Thoracic aorta (tissue), 2 donors: ENCODE data around the gene DMD. TPM values are rescaled to one million over a fixed set of nuclear protein-coding genes. Genes with fewer than 3 reads are reported as not detected.

Source experiments
- ATAC-seq: fragments of 150-250 bp; one replicate; pipeline ENCODE4 v1.8.0; 2017; ENCODE audit warnings: low read depth; ENCODE audit not compliant: insufficient number of reproducible peaks, low FRiP score
- DNase-seq: peaks from one replicate; pipeline ENCODE4 v3.0.0-alpha.2; 2020; ENCODE audit warnings: low spot score
- H3K27ac ChIP-seq, 2 donors: fragments of 200-600 bp; sonication (generic); 1 replicate in 1 of 2; 2 replicates in 1 of 2; pipeline ENCODE4 v1.5.1; 2016; ENCODE audit warnings: mild to moderate bottlenecking in 2 of 2, moderate library complexity in 2 of 2
- H3K27me3 ChIP-seq: fragments of 200-600 bp; sonication (generic); replicated peaks from 2 replicates; pipeline ENCODE4 v1.6.0; 2016; ENCODE audit warnings: mild to moderate bottlenecking; ENCODE audit not compliant: insufficient read depth
- H3K36me3 ChIP-seq: fragments of 200-600 bp; sonication (generic); one replicate; pipeline ENCODE4 v1.5.1; 2016
- H3K4me1 ChIP-seq, 2 donors: fragments of 200-600 bp; sonication (generic); 1 replicate in 1 of 2; 2 replicates in 1 of 2; pipeline versions ENCODE4 v1.5.1 to v1.6.0; 2016; ENCODE audit warnings: low read depth in 2 of 2, mild to moderate bottlenecking in 1 of 2; ENCODE audit not compliant: control insufficient read depth in 1 of 2
- H3K4me3 ChIP-seq: fragments of 200-600 bp; sonication (generic); 2 replicates; pipeline ENCODE4 v1.5.1; 2016; ENCODE audit warnings: mild to moderate bottlenecking
- H3K9me3 ChIP-seq: fragments of 200-600 bp; sonication (generic); 2 replicates; pipeline ENCODE4 v1.5.1; 2016
- total RNA-seq, 2 donors: library from RNA; depleted of rRNA; stranded (reverse); fragments of >200 nt; gene quantifications; one replicate each; pipeline versions ENCODE4 v1.1.0 to v1.2.3, GENCODE V29; 2016
- TF ChIP-seq, protein P1 (sequence below): fragments of 200-600 bp; sonication (generic); IDR thresholded peaks from one replicate; pipeline ENCODE4 v1.5.1; 2019; ENCODE audit warnings: antibody characterized with exemption

DMD gene
- total RNA-seq, 2 donors from 2014 or later: 224 to 233 TPM

DNA sequence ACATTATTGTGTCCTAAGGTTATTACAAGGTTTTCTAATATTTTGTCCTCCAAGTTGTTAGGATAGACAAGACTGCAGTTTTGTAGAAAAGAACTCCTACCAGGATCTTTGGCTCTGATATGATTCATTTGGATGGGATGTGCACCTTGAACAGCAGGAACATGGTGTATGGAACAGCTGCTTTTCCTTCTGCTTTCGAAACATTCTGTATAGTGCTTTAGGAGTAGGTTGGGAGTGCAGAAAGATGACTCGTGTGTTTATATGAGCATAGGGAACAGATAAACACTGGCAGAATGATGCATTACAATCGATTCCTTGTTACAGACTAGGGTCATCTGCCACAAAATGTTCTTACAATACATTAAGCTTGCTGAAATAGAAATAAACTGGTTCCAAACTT, 790.1 kb downstream of the DMD start:
- Histone ChIP-seq H3K27ac (no peak overlapping the region), H3K4me1 (no peaks in the 10 kb centered on the region), H3K36me3 (no peaks in the 10 kb centered on the region), H3K27me3 (no peaks in the 10 kb centered on the region), H3K9me3 (no peaks in the 10 kb centered on the region), H3K4me3 (no peak overlapping the region)
- DNase-seq (no peak), ATAC-seq (no peak)
- TF ChIP-seq, protein P1, sequence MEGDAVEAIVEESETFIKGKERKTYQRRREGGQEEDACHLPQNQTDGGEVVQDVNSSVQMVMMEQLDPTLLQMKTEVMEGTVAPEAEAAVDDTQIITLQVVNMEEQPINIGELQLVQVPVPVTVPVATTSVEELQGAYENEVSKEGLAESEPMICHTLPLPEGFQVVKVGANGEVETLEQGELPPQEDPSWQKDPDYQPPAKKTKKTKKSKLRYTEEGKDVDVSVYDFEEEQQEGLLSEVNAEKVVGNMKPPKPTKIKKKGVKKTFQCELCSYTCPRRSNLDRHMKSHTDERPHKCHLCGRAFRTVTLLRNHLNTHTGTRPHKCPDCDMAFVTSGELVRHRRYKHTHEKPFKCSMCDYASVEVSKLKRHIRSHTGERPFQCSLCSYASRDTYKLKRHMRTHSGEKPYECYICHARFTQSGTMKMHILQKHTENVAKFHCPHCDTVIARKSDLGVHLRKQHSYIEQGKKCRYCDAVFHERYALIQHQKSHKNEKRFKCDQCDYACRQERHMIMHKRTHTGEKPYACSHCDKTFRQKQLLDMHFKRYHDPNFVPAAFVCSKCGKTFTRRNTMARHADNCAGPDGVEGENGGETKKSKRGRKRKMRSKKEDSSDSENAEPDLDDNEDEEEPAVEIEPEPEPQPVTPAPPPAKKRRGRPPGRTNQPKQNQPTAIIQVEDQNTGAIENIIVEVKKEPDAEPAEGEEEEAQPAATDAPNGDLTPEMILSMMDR: no peak

DNA sequence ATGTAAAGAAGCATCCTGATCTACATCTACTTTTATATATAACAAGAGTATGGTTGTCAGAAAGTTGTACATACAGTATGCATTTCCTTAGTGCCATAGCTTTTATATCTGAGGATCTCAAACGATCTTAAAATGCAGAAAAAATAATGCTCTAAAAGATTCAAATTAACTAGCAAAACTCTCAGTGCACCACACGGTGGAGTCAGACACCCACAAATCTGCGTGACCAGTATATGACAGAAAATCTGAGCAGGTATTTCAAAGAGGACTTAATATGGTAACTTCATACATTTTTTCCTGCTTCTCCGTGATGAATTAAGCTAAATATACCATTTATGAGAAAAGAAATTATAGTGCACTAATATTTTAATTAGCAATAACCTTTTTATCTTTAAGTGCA, 803.0 kb downstream of the DMD start:
- Histone ChIP-seq H3K27me3 (no peaks in the 10 kb centered on the region), H3K36me3 (no peaks in the 10 kb centered on the region), H3K4me3 (no peak overlapping the region), H3K9me3 (no peaks in the 10 kb centered on the region), H3K27ac (no peak overlapping the region), H3K4me1 (no peaks in the 10 kb centered on the region)
- TF ChIP-seq, protein P1: no peak
- ATAC-seq (no peak), DNase-seq (no peak)

DNA sequence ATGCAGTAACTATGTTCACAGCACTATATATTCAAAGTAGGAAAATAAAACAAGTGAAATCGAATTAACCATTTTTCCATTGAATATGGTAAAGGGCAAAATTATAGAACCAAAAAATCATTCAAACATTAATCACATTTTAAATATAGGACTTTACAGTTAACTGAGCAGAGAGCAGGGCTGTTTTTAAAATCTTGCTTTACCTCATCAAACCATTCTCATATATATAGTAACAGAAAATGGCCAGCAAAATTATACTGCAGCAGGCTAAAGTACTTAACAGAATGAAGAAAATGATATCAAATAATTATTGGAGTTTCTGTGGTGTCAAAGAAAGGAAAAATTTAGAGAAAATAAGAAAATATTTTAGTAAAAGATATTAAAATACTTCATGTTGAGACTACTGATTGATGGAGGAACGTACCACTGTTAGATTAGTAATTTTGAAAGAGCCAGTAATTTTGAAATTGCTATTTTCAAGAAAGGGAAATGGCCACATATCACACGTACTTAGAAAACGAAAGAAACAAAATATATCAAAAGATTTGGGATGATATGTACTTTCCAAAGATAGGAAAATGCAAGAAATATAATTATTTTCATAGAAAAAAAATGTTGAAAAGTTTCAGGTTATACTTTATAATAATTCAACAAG, 813.7 kb downstream of the DMD start:
- ATAC-seq: no peak
- TF ChIP-seq, protein P1: no peak
- DNase-seq: no peak

DNA sequence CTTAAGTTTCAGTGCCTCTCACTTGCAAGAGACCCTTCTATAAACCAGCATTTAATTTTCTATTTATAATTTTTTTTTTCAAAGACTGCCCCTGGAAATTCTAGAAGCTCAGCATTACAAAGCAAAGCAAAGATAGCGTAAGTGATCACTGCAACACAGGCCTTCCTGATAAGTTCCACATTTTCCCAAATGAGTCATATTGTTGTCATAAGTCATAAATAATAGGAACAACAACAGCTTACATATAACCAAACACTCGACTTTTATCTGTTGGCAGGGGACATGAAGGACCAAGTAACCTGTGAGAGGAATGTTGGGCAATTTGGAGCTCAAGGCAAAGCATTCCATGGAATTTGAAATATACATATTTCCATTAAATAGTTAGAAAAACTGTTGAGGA, 815.5 kb downstream of the DMD start:
- TF ChIP-seq, protein P1: no peak
- ATAC-seq: no peak

More for the DNA sequence above, 813.7 kb downstream of the DMD start:
- Histone ChIP-seq H3K4me3 (no peak overlapping the region), H3K36me3 (no peaks in the 10 kb centered on the region), H3K9me3 (no peaks in the 10 kb centered on the region), H3K4me1 (no peaks in the 10 kb centered on the region), H3K27me3 (no peaks in the 10 kb centered on the region), H3K27ac (no peak overlapping the region)

DNA sequence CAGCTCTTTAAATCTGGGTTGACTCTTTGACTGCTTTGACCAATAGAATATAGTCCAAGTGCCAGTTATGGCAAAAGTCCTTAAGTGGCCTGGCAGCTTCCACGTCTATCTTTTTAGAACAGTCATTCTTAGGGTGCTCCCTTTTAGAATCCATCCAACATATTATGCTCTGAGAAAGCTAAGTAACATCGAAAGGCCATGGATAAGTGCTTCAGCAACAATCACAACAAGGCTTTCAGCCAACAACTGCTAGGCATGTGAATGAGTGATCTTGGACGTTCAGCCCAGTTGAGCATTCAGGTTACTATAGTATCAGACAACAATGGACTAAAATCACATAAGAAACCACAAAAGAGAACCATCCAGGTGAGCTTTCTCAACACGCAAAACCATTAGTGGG, 818.7 kb downstream of the DMD start:
- no peaks in the 10 kb centered on the region for H3K9me3 ChIP-seq
- H3K4me3 ChIP-seq: no peak overlapping the region
- no peaks in the 10 kb centered on the region for H3K36me3 ChIP-seq
- TF ChIP-seq, protein P1: no peak
- ATAC-seq (no peak), DNase-seq (no peak)
- no peak overlapping the region for H3K27ac ChIP-seq
- no peaks in the 10 kb centered on the region for H3K4me1 ChIP-seq
- H3K27me3 ChIP-seq: no peaks in the 10 kb centered on the region

More for the DNA sequence above, 815.5 kb downstream of the DMD start:
- H3K9me3 ChIP-seq: no peaks in the 10 kb centered on the region
- H3K4me3 ChIP-seq: no peak overlapping the region
- DNase-seq: no peak
- no peaks in the 10 kb centered on the region for H3K27me3 ChIP-seq
- no peaks in the 10 kb centered on the region for H3K4me1 ChIP-seq
- H3K27ac ChIP-seq: no peak overlapping the region
- no peaks in the 10 kb centered on the region for H3K36me3 ChIP-seq
